ENCODE results near the gene PHACTR3. TPM values are rescaled to one million over a fixed set of nuclear protein-coding genes. Genes with fewer than 3 reads are reported as not detected.

Gene PHACTR3
- total RNA-seq, 1 experiment from 2014 or later, result not detected

- RAD21 ChIA-PET (ENCODE audit: low non-redundant PET in 1 of 2, low total read pairs in 2 of 2, uncharacterized antibody in 2 of 2, unreplicated experiment in 2 of 2), result no interaction called here
- DNase-seq (ENCODE audit: low read depth, low spot score) (no peak), ATAC-seq (no peak)
- H3K4me3 ChIP-seq (replicated peaks in 1 of 2; ENCODE audit: low read depth in 1 of 2, low read length in 2 of 2), result no peak overlapping the region
- POLR2A ChIA-PET, result no interaction called here
- no peaks in the 10 kb centered on the region for H3K9me2 ChIP-seq (ENCODE audit: insufficient read depth)
- no peak overlapping the region for H2AFZ ChIP-seq (ENCODE audit: low read depth, low read length, poor library complexity, severe bottlenecking)
- CTCF ChIA-PET, result no interaction called here
- H3K4me2 ChIP-seq (ENCODE audit: low read length), result no peak overlapping the region
- H3K36me3 ChIP-seq (ENCODE audit: control insufficient read depth in 1 of 2, insufficient read depth in 2 of 2, low read length in 2 of 2), result no peaks in the 10 kb centered on the region
- no TSS peak for BruUV-seq (replicated peaks)
- no peaks in the 10 kb centered on the region for H3K27me3 ChIP-seq (ENCODE audit: insufficient read depth, low read length)
- no peak overlapping the region for H3K9ac ChIP-seq (ENCODE audit: low read length)
- intact Hi-C loops (cut with micrococcal nuclease), result no loop called here
- no peak overlapping the region for H3K27ac ChIP-seq (ENCODE audit: low read depth, low read length)
- no peaks in the 10 kb centered on the region for H4K20me1 ChIP-seq (ENCODE audit: insufficient read depth)
- no peaks in the 10 kb centered on the region for H3K79me2 ChIP-seq (ENCODE audit: insufficient read depth, low read length)
- H3K9me3 ChIP-seq (ENCODE audit: control insufficient read depth in 1 of 2, insufficient read depth in 1 of 2, low read depth in 1 of 2, low read length in 2 of 2), result no peaks in the 10 kb centered on the region
- H3K4me1 ChIP-seq (ENCODE audit: control insufficient read depth in 1 of 2, insufficient read depth in 2 of 2, low read length in 2 of 2), result no peaks in the 10 kb centered on the region
- TF ChIP-seq ZNF274 (IDR thresholded peaks at IDR 0.05; ENCODE audit: low read depth, low read length), result no peak
- no peak for TF ChIP-seq EGR1 (IDR thresholded peaks at IDR 0.05; ENCODE audit: low read depth)
- no peak for TF ChIP-seq REST (IDR thresholded peaks at IDR 0.05; ENCODE audit: low read depth)
- no peak for TF ChIP-seq CEBPB (IDR thresholded peaks at IDR 0.05; ENCODE audit: low read depth)
- TF ChIP-seq ZBTB33 (IDR thresholded peaks at IDR 0.05; ENCODE audit: extremely low read depth, insufficient replicate concordance, low read length), result no peak
- no peak for TF ChIP-seq ZFX (IDR thresholded peaks at IDR 0.05)
- no peak for TF ChIP-seq SRF (IDR thresholded peaks at IDR 0.05; ENCODE audit: low read depth)
- TF ChIP-seq ELF1 (IDR thresholded peaks at IDR 0.05; ENCODE audit: borderline replicate concordance, low read depth), result no peak
- no peak for TF ChIP-seq EZH2 (IDR thresholded peaks at IDR 0.05)
- TF ChIP-seq POLR2AphosphoS5 (IDR thresholded peaks at IDR 0.05; ENCODE audit: low read depth, low read length), result no peak
Measured at GRCh38 chr20:59778615-59779200, 174.4 kb downstream of the PHACTR3 start.

Data from HCT116 (cell line).